Measurements from ENCODE around the gene NLRP12. TPM values are rescaled to one million over a fixed set of nuclear protein-coding genes. Genes with fewer than 3 reads are reported as not detected.
"Not testable (repeated sequence)": the region's sequence is repeated elsewhere in the genome, so short reads cannot be mapped to it uniquely, and the experiment has no call there.

NLRP12 gene
- total RNA-seq (under 1 TPM in 7 of 9 donors, not detected in 2; 0.11 to 0.78 (median 0.21) TPM), polyA plus RNA-seq (under 1 TPM in 2 of 3 donors, not detected in 1; 0.10 to 0.40 TPM)
- long read RNA-seq, donor 1, result 0 reads
- long read RNA-seq, donor 2, result 0 reads
- long read RNA-seq, donor 3, result 0 reads
- long read RNA-seq, donor 4, result 0 reads
- long read RNA-seq, donor 5, result 0 reads
- long read RNA-seq, donor 6, result 0 reads
- long read RNA-seq, donor 7, result 0 reads
- long read RNA-seq, donor 8, result 0 reads
- long read RNA-seq, donor 9, result 0 reads
- long read RNA-seq, donor 10, result 0 reads

- H3K4me3 ChIP-seq, result no peak within 1 kb of the TSS
- intact Hi-C loops (cut with DNase I), result no loop called here
- no peaks in the 10 kb centered on the region for H3K27me3 ChIP-seq
- 59 to 71% (median 66%) methylated on average over 14 of the region's 14 CpGs for WGBS, 4 donors
- no peaks in the 10 kb centered on the region for H3K4me1 ChIP-seq (replicated peaks in 1 of 2)
- H3K27ac ChIP-seq, result peak within 1 kb of the TSS in 1 of 5 donors; percentile 52
- no peaks in the 10 kb centered on the region for H3K36me3 ChIP-seq (replicated peaks in 1 of 2)
- peak in 3 of 7 donors; percentile 17 to 41 (median 23) for DNase-seq
- TF ChIP-seq POLR2A (IDR thresholded peaks at IDR 0.05) (no peak), CTCF (IDR thresholded peaks at IDR 0.05) (no peak)
- H3K9me3 ChIP-seq (replicated peaks in 1 of 3), result no peaks in the 10 kb centered on the region
Measured at GRCh38 chr19:53824134-53824611, at the start of gene NLRP12. NLRP12 (minus strand) TSS chr19:53824314; CDS start chr19:53824174, 140 bp downstream.

- H3K9me3 ChIP-seq (replicated peaks in 1 of 3), result no peaks in the 10 kb centered on the region
- intact Hi-C loops (cut with DNase I), result no loop called here
- DNase-seq, result no peak
- H3K4me3 ChIP-seq, result no peak overlapping the region
- 83 to 87% (median 84%) methylated on average over 6 of the region's 6 CpGs for WGBS, 4 donors
- TF ChIP-seq CTCF (IDR thresholded peaks at IDR 0.05), result no peak
- TF ChIP-seq POLR2A (IDR thresholded peaks at IDR 0.05), result no peak
- H3K4me1 ChIP-seq (replicated peaks in 1 of 2), result peaks cover 8% of the 10 kb centered on the region in 2 donors
- peaks cover 0 to 13% of the 10 kb centered on the region in 2 donors for H3K36me3 ChIP-seq (replicated peaks in 1 of 2)
- no peak overlapping the region for H3K27ac ChIP-seq
- H3K27me3 ChIP-seq, result no peaks in the 10 kb centered on the region
Measured at GRCh38 chr19:53872762-53873161, 48.6 kb upstream of the NLRP12 start.

GRCh38 chr19:53871454-53871853 lies 47.3 kb upstream of the NLRP12 start:
- no peak for DNase-seq
- peak overlapping the region in 1 of 5 donors; percentile 86 for H3K27ac ChIP-seq
- H3K4me3 ChIP-seq, result no peak overlapping the region
- WGBS, 4 donors, result 59 to 68% (median 64%) methylated on average over 7 of the region's 7 CpGs
- H3K4me1 ChIP-seq (replicated peaks in 1 of 2), result peaks cover 8 to 13% of the 10 kb centered on the region in 2 donors
- TF ChIP-seq POLR2A (IDR thresholded peaks at IDR 0.05) (no peak), CTCF (IDR thresholded peaks at IDR 0.05) (no peak)
- peaks cover 0 to 13% of the 10 kb centered on the region in 2 donors for H3K36me3 ChIP-seq (replicated peaks in 1 of 2)
- intact Hi-C loops (cut with DNase I), result no loop called here
- no peaks in the 10 kb centered on the region for H3K9me3 ChIP-seq (replicated peaks in 1 of 3)
- H3K27me3 ChIP-seq, result no peaks in the 10 kb centered on the region

- H3K9me3 ChIP-seq (replicated peaks in 1 of 3), result no peaks in the 10 kb centered on the region
- 17 to 43% (median 35%) methylated on average over 5 of the region's 5 CpGs for WGBS, 4 donors
- no peaks in the 10 kb centered on the region for H3K27me3 ChIP-seq
- intact Hi-C loops (cut with DNase I), result no loop called here
- peaks cover 8 to 23% of the 10 kb centered on the region in 2 donors for H3K4me1 ChIP-seq (replicated peaks in 1 of 2)
- peak overlapping the region in 3 of 5 donors; percentile 47 to 86 (median 57) for H3K27ac ChIP-seq
- no peak for TF ChIP-seq CTCF (IDR thresholded peaks at IDR 0.05)
- TF ChIP-seq POLR2A (IDR thresholded peaks at IDR 0.05), result no peak
- peaks cover 0 to 13% of the 10 kb centered on the region in 2 donors for H3K36me3 ChIP-seq (replicated peaks in 1 of 2)
- H3K4me3 ChIP-seq, result peak overlapping the region in 1 of 4 donors; percentile 75
- peak in 4 of 7 donors; percentile 37 to 53 (median 46) for DNase-seq
Measured at GRCh38 chr19:53870485-53870844, 46.4 kb upstream of the NLRP12 start.

GRCh38 chr19:53869805-53870484 lies 45.8 kb upstream of the NLRP12 start:
- Histone ChIP-seq H3K4me1 (replicated peaks in 1 of 2) (peaks cover 8 to 23% of the 10 kb centered on the region in 2 donors), H3K27ac (peak overlapping the region in 4 of 5 donors; percentile 57 to 86 (median 73)), H3K36me3 (replicated peaks in 1 of 2) (peaks cover 0 to 13% of the 10 kb centered on the region in 2 donors), H3K4me3 (peak overlapping the region; percentile 41 to 75 (median 50))
- H3K9me3 ChIP-seq (replicated peaks in 1 of 3); DNase-seq; H3K27me3 ChIP-seq; intact Hi-C loops (cut with DNase I): not testable (repeated sequence)
- 0 to 17% (median 3%) methylated on average over 1 to 24 of the region's 24 CpGs for WGBS, 4 donors

All from adrenal gland (tissue), 19 donors.